ENCODE results near the gene PACRG. TPM values are rescaled to one million over a fixed set of nuclear protein-coding genes. Genes with fewer than 3 reads are reported as not detected.

PACRG gene
- total RNA-seq, 1 experiment from 2014 or later = not detected

DNA sequence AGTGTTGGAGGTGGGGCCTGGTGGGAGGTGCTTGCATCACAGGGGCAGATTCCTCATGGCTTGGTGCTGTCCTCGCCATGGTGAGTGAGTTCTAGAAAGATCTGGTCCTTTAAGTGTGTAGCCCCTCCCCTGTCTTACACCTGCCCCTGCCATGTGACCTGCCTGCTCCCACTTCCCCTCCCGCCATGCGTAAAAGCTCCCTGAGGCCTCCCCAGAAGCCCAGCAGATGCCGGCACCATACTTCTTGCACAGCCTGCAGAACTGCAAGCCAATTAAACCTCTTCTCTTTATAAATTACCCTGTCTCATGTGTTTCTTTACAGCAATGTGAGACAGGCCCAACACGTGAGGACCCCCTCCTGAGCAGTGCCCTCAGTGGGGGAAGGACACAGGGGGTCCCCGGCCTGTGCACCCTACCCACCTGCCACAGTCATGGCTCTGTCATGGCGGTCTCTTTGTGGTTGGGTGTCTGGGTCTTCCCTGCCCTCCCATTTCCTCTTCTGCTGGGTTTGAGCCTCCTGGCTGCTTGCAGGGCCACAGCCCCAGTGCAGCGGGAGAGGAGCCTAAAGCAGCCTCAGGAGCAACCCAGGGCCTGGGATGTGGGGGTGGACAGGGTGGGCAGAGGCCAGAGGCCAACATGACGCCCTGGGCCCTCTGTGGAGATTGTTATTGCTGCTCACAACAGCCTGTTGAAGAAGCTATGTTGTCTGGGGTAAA is 599.5 kb downstream of the PACRG start:
- Mint-ChIP-seq H3K4me3 (ENCODE audit: unreplicated experiment) (no peak overlapping the region), H3K27ac (ENCODE audit: unreplicated experiment) (no peak overlapping the region), H3K4me1 (ENCODE audit: low read depth, unreplicated experiment) (peaks cover 13% of the 10 kb centered on the region), H3K36me3 (ENCODE audit: insufficient read depth, unreplicated experiment) (no peaks in the 10 kb centered on the region), H3K27me3 (ENCODE audit: insufficient read depth, unreplicated experiment) (no peaks in the 10 kb centered on the region), H3K9me3 (ENCODE audit: unreplicated experiment) (no peaks in the 10 kb centered on the region)
- H3K9me3 ChIP-seq = no peaks in the 10 kb centered on the region
- CTCF ChIA-PET = no interaction called here
- no peaks in the 10 kb centered on the region for H3K36me3 ChIP-seq (ENCODE audit: control insufficient read depth, insufficient read depth, low read length)
- POLR2A ChIA-PET = no interaction called here
- TF ChIP-seq, protein P1, sequence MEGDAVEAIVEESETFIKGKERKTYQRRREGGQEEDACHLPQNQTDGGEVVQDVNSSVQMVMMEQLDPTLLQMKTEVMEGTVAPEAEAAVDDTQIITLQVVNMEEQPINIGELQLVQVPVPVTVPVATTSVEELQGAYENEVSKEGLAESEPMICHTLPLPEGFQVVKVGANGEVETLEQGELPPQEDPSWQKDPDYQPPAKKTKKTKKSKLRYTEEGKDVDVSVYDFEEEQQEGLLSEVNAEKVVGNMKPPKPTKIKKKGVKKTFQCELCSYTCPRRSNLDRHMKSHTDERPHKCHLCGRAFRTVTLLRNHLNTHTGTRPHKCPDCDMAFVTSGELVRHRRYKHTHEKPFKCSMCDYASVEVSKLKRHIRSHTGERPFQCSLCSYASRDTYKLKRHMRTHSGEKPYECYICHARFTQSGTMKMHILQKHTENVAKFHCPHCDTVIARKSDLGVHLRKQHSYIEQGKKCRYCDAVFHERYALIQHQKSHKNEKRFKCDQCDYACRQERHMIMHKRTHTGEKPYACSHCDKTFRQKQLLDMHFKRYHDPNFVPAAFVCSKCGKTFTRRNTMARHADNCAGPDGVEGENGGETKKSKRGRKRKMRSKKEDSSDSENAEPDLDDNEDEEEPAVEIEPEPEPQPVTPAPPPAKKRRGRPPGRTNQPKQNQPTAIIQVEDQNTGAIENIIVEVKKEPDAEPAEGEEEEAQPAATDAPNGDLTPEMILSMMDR (IDR thresholded peaks at IDR 0.05; ENCODE audit: insufficient read depth in 1 of 2, low read depth in 1 of 2, low read length in 1 of 2, severe bottlenecking in 1 of 2, unreplicated experiment in 1 of 2) = no peak
- peaks cover 17% of the 10 kb centered on the region; the same call in 1 of the 2 replicates for H3K4me1 ChIP-seq
- H3K27me3 ChIP-seq (replicated peaks; ENCODE audit: control insufficient read depth, insufficient read depth, low read length) = no peaks in the 10 kb centered on the region
- intact Hi-C loops (cut with micrococcal nuclease; ENCODE audit: unreplicated experiment) = no loop called here
- peak in 1 of 2 experiments; percentile 11 for DNase-seq
- no peak overlapping the region for H3K4me3 ChIP-seq (ENCODE audit: low read depth, low read length)
- no TSS peak for BruUV-seq (replicated peaks)

DNA sequence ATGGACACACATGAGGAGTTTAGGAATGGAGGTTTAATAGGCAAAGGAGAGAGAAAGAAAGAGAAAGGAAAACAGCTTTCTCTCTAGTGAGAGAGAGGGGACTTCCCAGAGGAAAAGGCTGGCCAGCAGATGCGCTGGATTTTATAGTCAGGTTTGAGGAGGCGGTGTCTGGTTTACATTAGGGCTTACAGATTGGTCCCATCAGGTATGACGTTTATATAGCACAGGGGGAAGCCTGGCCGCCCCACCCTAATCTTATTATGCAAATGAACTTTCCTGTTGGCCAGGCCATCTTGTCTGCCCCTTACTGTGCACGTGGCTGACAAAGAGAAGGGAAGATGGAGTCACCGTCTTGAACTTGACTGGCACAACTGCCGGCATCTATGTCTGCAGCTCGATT is 600.1 kb downstream of the PACRG start:
- Mint-ChIP-seq H3K36me3 (ENCODE audit: insufficient read depth, unreplicated experiment) (no peaks in the 10 kb centered on the region), H3K4me1 (ENCODE audit: low read depth, unreplicated experiment) (peaks cover 13% of the 10 kb centered on the region), H3K27ac (ENCODE audit: unreplicated experiment) (no peak overlapping the region), H3K9me3 (ENCODE audit: unreplicated experiment) (no peaks in the 10 kb centered on the region), H3K4me3 (ENCODE audit: unreplicated experiment) (no peak overlapping the region), H3K27me3 (ENCODE audit: insufficient read depth, unreplicated experiment) (no peaks in the 10 kb centered on the region)
- TF ChIP-seq, protein P1 (IDR thresholded peaks at IDR 0.05; ENCODE audit: insufficient read depth in 1 of 2, low read depth in 1 of 2, low read length in 1 of 2, severe bottlenecking in 1 of 2, unreplicated experiment in 1 of 2) = no peak
- intact Hi-C loops (cut with micrococcal nuclease; ENCODE audit: unreplicated experiment) = no loop called here
- Histone ChIP-seq H3K4me1 (peaks cover 17% of the 10 kb centered on the region; the same call in 1 of the 2 replicates), H3K27me3 (replicated peaks; ENCODE audit: control insufficient read depth, insufficient read depth, low read length) (no peaks in the 10 kb centered on the region), H3K36me3 (ENCODE audit: control insufficient read depth, insufficient read depth, low read length) (no peaks in the 10 kb centered on the region), H3K4me3 (ENCODE audit: low read depth, low read length) (no peak overlapping the region), H3K9me3 (no peaks in the 10 kb centered on the region)
- ChIA-PET POLR2A (no interaction called here), CTCF (no interaction called here)
- DNase-seq = peak in 1 of 2 experiments; percentile 7
- no TSS peak for BruUV-seq (replicated peaks)

DNA sequence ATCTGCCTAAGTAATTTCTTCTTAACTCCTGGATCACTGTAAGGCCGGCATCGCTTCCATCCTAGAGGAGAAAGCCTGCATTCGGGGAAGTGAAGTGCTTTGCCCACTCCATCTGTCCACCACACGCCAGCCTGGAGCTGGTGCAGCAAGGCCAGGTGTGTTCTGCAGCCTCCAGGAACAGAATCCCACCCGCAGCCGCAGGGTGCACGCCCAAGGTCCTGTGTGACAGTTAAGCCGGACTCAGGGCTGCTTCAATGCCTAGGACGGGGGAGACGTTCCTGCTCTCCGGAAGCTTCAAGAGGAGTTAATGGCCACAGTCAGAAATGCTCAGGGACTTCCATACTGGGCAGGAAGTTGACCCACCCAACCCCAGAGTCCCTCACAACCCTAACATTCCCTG is 600.6 kb downstream of the PACRG start:
- Mint-ChIP-seq H3K4me1 (ENCODE audit: low read depth, unreplicated experiment) (peaks cover 13% of the 10 kb centered on the region), H3K36me3 (ENCODE audit: insufficient read depth, unreplicated experiment) (no peaks in the 10 kb centered on the region), H3K9me3 (ENCODE audit: unreplicated experiment) (no peaks in the 10 kb centered on the region), H3K27ac (ENCODE audit: unreplicated experiment) (no peak overlapping the region), H3K27me3 (ENCODE audit: insufficient read depth, unreplicated experiment) (no peaks in the 10 kb centered on the region), H3K4me3 (ENCODE audit: unreplicated experiment) (no peak overlapping the region)
- intact Hi-C loops (cut with micrococcal nuclease; ENCODE audit: unreplicated experiment) = no loop called here
- Histone ChIP-seq H3K27me3 (replicated peaks; ENCODE audit: control insufficient read depth, insufficient read depth, low read length) (no peaks in the 10 kb centered on the region), H3K4me1 (peaks cover 17% of the 10 kb centered on the region; the same call in 1 of the 2 replicates), H3K36me3 (ENCODE audit: control insufficient read depth, insufficient read depth, low read length) (no peaks in the 10 kb centered on the region), H3K4me3 (ENCODE audit: low read depth, low read length) (no peak overlapping the region), H3K9me3 (no peaks in the 10 kb centered on the region)
- BruUV-seq (replicated peaks) = no TSS peak
- TF ChIP-seq, protein P1 (IDR thresholded peaks at IDR 0.05; ENCODE audit: insufficient read depth in 1 of 2, low read depth in 1 of 2, low read length in 1 of 2, severe bottlenecking in 1 of 2, unreplicated experiment in 1 of 2) = no peak
- POLR2A ChIA-PET = no interaction called here
- DNase-seq = peak in 1 of 2 experiments; percentile 11
- CTCF ChIA-PET = no interaction called here

Measured in Caco-2 (cell line).